ENCODE data around the gene CTRB2. TPM values are rescaled to one million over a fixed set of nuclear protein-coding genes. Genes with fewer than 3 reads are reported as not detected.

Gene CTRB2
- not detected in 5 replicates for total RNA-seq (2022; extraction: Qiagen RNA extraction)

DNA sequence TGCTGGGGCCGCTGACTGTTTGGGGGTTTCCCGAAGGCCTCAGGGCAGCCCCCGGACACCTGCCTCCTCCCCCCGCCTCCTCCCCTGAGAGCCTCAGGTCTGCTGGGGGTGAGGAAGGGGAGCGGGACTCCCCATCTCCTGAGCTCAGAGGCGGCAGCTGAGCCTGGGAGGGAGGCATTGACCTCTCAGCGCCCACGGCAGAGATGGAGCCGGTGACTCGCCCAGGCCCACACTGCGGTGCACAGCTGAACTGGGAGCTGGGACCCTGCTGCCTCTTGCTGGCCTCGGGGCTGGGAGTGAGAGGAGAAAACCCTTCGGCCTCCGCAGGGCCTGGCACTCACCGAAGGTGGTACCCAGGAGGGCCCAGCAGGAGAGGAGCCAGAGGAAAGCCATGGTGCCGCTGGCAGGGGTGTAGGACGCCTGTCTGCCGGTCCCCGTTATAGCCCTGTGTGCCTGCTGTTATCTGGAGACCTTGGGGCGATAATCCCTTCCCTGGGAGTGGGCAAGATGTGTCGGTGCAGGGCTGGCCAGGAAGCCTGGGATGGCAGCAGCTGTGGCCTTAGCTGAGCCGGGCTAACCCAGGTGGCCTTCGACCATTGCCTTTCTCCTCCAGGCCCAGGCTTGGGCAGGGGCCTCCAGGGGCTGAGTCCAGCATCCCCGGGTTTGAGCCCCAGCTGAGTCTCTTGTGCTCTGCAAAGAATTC, at the start of gene CTRB2:
Gene CTRB2, minus strand, starts transcription at position 413 of the 703 bp plus-strand sequence. Its CDS starts 20 bp downstream, at position 393.

DNA sequence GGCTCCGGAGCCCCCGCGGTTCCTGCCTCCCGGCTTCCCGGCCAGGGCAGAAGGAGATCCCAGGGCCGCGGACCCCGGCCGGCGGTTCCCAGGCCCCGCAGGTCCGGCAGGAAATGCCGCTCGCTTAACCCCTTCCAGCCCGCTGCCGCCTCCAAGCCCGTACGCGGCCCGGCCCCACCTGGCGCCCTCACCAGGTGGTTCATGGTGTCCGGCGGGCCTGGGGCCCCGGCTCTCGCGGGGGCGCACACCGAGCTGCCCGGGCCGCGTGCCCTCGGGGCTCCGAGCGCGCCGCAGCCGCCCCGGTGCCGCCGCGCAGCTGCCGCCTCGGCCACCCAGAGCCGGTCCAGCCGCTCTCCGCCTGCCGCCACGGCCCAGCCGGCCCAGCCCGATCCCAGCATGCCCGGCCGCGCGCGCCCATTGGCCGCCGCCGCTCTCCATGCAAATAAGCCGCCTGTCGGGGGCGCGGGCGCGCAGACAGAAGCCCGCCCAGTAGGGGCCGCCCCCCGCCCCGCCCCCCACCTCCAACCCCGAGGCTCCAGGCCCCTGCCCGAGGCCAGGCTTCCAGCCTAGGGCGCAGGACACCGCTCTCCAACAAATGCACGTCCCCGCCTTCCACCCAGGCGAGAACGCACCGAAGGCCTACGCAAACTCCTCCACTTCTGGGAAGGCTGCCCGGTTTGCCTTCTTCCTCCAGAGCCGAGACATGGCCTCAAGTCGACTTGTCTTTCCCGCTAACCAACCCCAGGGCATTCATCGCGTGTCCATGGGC, 44.5 kb upstream of the CTRB2 start, which contains the start of gene BCAR1:
Gene BCAR1, minus strand, starts transcription at position 345 of the 769 bp plus-strand sequence. Its CDS starts 142 bp downstream, at position 203.

DNA sequence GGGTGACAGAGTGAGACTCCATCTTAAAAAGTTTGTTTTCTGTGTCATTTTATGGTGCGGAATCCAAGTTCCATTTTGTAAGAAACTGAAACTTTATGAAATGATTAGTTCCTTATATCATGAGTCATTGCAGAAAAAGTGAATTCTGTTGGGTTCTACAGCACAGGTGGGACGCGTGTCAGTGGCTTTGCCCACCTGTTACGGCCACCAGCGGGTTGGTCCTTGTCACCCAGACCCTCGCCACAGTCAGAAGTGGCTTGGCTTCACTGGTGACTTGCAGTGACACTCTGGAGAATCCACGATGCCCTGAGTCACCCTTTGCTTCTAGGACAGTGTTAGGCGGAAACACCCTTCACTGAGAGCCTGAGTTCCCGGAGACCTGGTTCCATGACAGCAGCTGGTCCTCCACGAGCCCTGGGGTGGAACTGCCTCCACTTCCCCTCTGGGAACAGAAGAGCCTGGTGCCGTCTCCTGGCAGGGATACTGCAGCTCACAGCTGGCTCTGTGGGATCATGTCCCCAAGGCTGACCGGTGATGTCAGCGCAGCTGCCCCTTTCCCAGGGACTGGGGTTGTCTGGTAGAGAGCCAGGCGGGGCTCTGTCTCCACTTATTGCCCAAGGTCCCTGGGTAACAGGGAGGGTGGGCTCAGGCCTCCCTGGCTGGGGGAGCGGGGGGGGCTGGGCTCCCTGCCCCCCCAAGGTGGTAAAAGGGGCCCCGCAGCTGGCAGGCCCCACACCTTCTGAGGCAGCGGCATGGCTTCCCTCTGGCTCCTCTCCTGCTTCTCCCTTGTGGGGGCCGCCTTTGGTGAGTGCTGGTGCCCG, 11.5 kb upstream of the CTRB2 start, which contains the start of gene CTRB1:
Gene CTRB1, plus strand, starts transcription at position 733 of the 821 bp plus-strand sequence. Its CDS starts 20 bp downstream, at position 753.

Other genes starting within 250 kb of the CTRB2 start
- 25.9 to 30.7 TPM (median 26.7 TPM) in 5 replicates for gene WDR59, start 222.0 kb downstream of the CTRB2 start, total RNA-seq (2022; extraction: Qiagen RNA extraction)
- 15.9 to 24.5 TPM (median 23.0 TPM) in 5 replicates for gene ZNRF1, start 208.1 kb downstream of the CTRB2 start, total RNA-seq (2022; extraction: Qiagen RNA extraction)
- gene LDHD, start 90.4 kb downstream of the CTRB2 start, total RNA-seq (2022; extraction: Qiagen RNA extraction): 0.59 to 0.87 TPM (median 0.84 TPM) in 5 replicates
- 8.9 to 16.7 TPM (median 12.2 TPM) in 5 replicates for gene ZFP1, start 58.6 kb downstream of the CTRB2 start, total RNA-seq (2022; extraction: Qiagen RNA extraction)
- gene CTRB1, start 11.8 kb upstream of the CTRB2 start, total RNA-seq (2022; extraction: Qiagen RNA extraction): not detected in 5 replicates
- 106 to 126 TPM (median 117 TPM) in 5 replicates for gene BCAR1, start 44.5 kb upstream of the CTRB2 start, total RNA-seq (2022; extraction: Qiagen RNA extraction)
- gene CFDP1, start 226.3 kb upstream of the CTRB2 start, total RNA-seq (2022; extraction: Qiagen RNA extraction): 65.1 to 75.3 TPM (median 67.1 TPM) in 5 replicates

Data from A549 treated with Hydrocortisone at 1 μM for 4 hours (cell line).